Measurements from ENCODE around the gene CPD.

DNA sequence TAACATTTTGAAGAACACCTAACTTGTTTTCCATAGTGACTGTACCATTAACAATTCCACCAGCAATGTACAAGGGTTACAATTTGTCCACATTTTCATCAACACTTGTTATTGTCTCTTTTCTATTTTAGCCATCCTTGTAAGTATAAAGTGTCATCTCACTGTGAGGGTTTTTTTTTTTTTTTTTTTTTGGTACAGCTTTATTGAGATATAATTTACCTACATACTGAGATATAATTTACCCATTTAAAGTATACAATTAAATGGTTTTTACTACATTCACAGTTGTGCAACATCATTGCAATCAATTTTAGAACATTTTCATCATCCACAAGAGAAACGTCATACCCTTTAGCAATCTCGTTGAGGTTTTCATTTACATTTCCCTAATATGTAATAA lies 27.0 kb upstream of the CPD start:
- TF ChIP-seq BHLHE40 (IDR thresholded peaks at IDR 0.05; ENCODE audit: low read depth, low read length) (no peak), RCOR1 (IDR thresholded peaks at IDR 0.05; ENCODE audit: low read depth, low read length) (no peak), POLR2A (IDR thresholded peaks at IDR 0.05; ENCODE audit: low read length) (no peak), ZNF302 (CRISPR knock-in tag; IDR thresholded peaks at IDR 0.05) (no peak)
- TF ChIP-seq, protein P1, sequence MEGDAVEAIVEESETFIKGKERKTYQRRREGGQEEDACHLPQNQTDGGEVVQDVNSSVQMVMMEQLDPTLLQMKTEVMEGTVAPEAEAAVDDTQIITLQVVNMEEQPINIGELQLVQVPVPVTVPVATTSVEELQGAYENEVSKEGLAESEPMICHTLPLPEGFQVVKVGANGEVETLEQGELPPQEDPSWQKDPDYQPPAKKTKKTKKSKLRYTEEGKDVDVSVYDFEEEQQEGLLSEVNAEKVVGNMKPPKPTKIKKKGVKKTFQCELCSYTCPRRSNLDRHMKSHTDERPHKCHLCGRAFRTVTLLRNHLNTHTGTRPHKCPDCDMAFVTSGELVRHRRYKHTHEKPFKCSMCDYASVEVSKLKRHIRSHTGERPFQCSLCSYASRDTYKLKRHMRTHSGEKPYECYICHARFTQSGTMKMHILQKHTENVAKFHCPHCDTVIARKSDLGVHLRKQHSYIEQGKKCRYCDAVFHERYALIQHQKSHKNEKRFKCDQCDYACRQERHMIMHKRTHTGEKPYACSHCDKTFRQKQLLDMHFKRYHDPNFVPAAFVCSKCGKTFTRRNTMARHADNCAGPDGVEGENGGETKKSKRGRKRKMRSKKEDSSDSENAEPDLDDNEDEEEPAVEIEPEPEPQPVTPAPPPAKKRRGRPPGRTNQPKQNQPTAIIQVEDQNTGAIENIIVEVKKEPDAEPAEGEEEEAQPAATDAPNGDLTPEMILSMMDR (IDR thresholded peaks at IDR 0.05), result no peak
